ENCODE measurements around the gene C22orf15. TPM values are rescaled to one million over a fixed set of nuclear protein-coding genes. Genes with fewer than 3 reads are reported as not detected.

C22orf15 gene
- polyA plus RNA-seq, 4 donors = 0.07 to 0.16 TPM; not detected in 2

GRCh38 chr22:23804781-23805291, 42.0 kb downstream of the C22orf15 start:
- no peak overlapping the region for H3K4me3 ChIP-seq (ENCODE audit: low read depth in 1 of 3, low read length in 3 of 3)
- no peaks in the 10 kb centered on the region for H3K27me3 ChIP-seq (ENCODE audit: control insufficient read depth in 3 of 3, insufficient read depth in 3 of 3, low read length in 3 of 3)
- H3K9me3 ChIP-seq (ENCODE audit: control insufficient read depth in 2 of 2, insufficient read depth in 1 of 2, low read depth in 1 of 2, low read length in 1 of 2) = no peaks in the 10 kb centered on the region
- DNase-seq = no peak
- H3K27ac ChIP-seq (ENCODE audit: low read depth in 1 of 3, low read length in 2 of 3) = peak overlapping the region in 1 of 3 donors; percentile 8
- FAIRE-seq = no peak
- H3K36me3 ChIP-seq (ENCODE audit: control insufficient read depth in 3 of 3, insufficient read depth in 2 of 3, low read depth in 1 of 3, low read length in 3 of 3) = peaks cover 9 to 72% (median 23%) of the 10 kb centered on the region in 3 donors
- WGBS, 3 donors = 82 to 87% (median 83%) methylated on average over 12 of the region's 12 CpGs
- no peaks in the 10 kb centered on the region for H3K4me1 ChIP-seq (ENCODE audit: control insufficient read depth in 3 of 3, insufficient read depth in 2 of 3, low read depth in 1 of 3, low read length in 2 of 3)

GRCh38 chr22:23806837-23807236, 44.0 kb downstream of the C22orf15 start:
- Histone ChIP-seq H3K36me3 (ENCODE audit: control insufficient read depth in 3 of 3, insufficient read depth in 2 of 3, low read depth in 1 of 3, low read length in 3 of 3) (peaks cover 5 to 55% (median 10%) of the 10 kb centered on the region in 3 donors), H3K27ac (ENCODE audit: low read depth in 1 of 3, low read length in 2 of 3) (no peak overlapping the region), H3K4me3 (ENCODE audit: low read depth in 1 of 3, low read length in 3 of 3) (no peak overlapping the region), H3K9me3 (ENCODE audit: control insufficient read depth in 2 of 2, insufficient read depth in 1 of 2, low read depth in 1 of 2, low read length in 1 of 2) (no peaks in the 10 kb centered on the region), H3K27me3 (ENCODE audit: control insufficient read depth in 3 of 3, insufficient read depth in 3 of 3, low read length in 3 of 3) (no peaks in the 10 kb centered on the region), H3K4me1 (ENCODE audit: control insufficient read depth in 3 of 3, insufficient read depth in 2 of 3, low read depth in 1 of 3, low read length in 2 of 3) (no peaks in the 10 kb centered on the region)
- 92 to 100% (median 94%) methylated on average over 1 of the region's 1 CpG for WGBS, 3 donors
- DNase-seq = no peak
- FAIRE-seq = no peak

GRCh38 chr22:23812378-23812777, 49.6 kb downstream of the C22orf15 start:
- DNase-seq (no peak), FAIRE-seq (no peak)
- no peak overlapping the region for H3K27ac ChIP-seq (ENCODE audit: low read depth in 1 of 3, low read length in 2 of 3)
- H3K4me1 ChIP-seq (ENCODE audit: control insufficient read depth in 3 of 3, insufficient read depth in 2 of 3, low read depth in 1 of 3, low read length in 2 of 3) = no peaks in the 10 kb centered on the region
- H3K27me3 ChIP-seq (ENCODE audit: control insufficient read depth in 3 of 3, insufficient read depth in 3 of 3, low read length in 3 of 3) = no peaks in the 10 kb centered on the region
- 95 to 97% (median 97%) methylated on average over 4 of the region's 4 CpGs for WGBS, 3 donors
- no peaks in the 10 kb centered on the region for H3K9me3 ChIP-seq (ENCODE audit: control insufficient read depth in 2 of 2, insufficient read depth in 1 of 2, low read depth in 1 of 2, low read length in 1 of 2)
- H3K36me3 ChIP-seq (ENCODE audit: control insufficient read depth in 3 of 3, insufficient read depth in 2 of 3, low read depth in 1 of 3, low read length in 3 of 3) = peaks cover 6 to 42% (median 9%) of the 10 kb centered on the region in 3 donors
- H3K4me3 ChIP-seq (ENCODE audit: low read depth in 1 of 3, low read length in 3 of 3) = no peak overlapping the region

Other genes with a start within 250 kb of the C22orf15 start
- 1 to 10 TPM in 1 of 4 donors, not detected in 3; 1.3 TPM for gene IGLL1, start 182.7 kb upstream of the C22orf15 start, polyA plus RNA-seq
- gene DRICH1, start 130.7 kb upstream of the C22orf15 start, polyA plus RNA-seq = 1 to 10 TPM in 2 of 4 donors, under 1 TPM in 2; 0.30 to 1.8 (median 0.97) TPM
- gene RGL4, start 72.0 kb upstream of the C22orf15 start, polyA plus RNA-seq = 1 to 10 TPM in 2 of 4 donors, under 1 TPM in 2; 0.60 to 3.8 (median 0.91) TPM
- gene ZNF70, start 11.9 kb upstream of the C22orf15 start, polyA plus RNA-seq = 1 to 10 TPM in 1 of 4 donors, under 1 TPM in 2, not detected in 1; 0.27 to 3.7 (median 0.98) TPM
- gene VPREB3, start 8.6 kb upstream of the C22orf15 start, polyA plus RNA-seq = 1 to 10 TPM in 1 of 4 donors, under 1 TPM in 1, not detected in 2; 0.95 to 6.2 TPM
- gene CHCHD10, start 5.0 kb downstream of the C22orf15 start, polyA plus RNA-seq = 100 to 1,000 TPM in 3 of 4 donors, 10 to 100 TPM in 1; 53.5 to 544 (median 282) TPM
- gene MMP11, start 9.9 kb downstream of the C22orf15 start, polyA plus RNA-seq = 10 to 100 TPM in 1 of 4 donors, 1 to 10 TPM in 2, not detected in 1; 1.1 to 16.8 (median 1.7) TPM
- 10 to 100 TPM; 29.3 to 87.6 (median 55.2) TPM for gene SMARCB1, start 24.0 kb downstream of the C22orf15 start, polyA plus RNA-seq
- 10 to 100 TPM in 2 of 4 donors, 1 to 10 TPM in 2; 2.0 to 33.0 (median 14.1) TPM for gene DERL3, start 76.0 kb downstream of the C22orf15 start, polyA plus RNA-seq
- gene SLC2A11, start 94.9 kb downstream of the C22orf15 start, polyA plus RNA-seq = 10 to 100 TPM in 1 of 4 donors, 1 to 10 TPM in 3; 3.6 to 17.8 (median 6.0) TPM
- gene MIF, start 131.4 kb downstream of the C22orf15 start, polyA plus RNA-seq = 100 to 1,000 TPM; 335 to 743 (median 449) TPM
- gene GSTT2B, start 198.2 kb downstream of the C22orf15 start, polyA plus RNA-seq = 1 to 10 TPM in 3 of 4 donors, not detected in 1; 1.1 to 6.7 (median 2.1) TPM
- 10 to 100 TPM in 2 of 4 donors, 1 to 10 TPM in 2; 1.4 to 10.9 (median 7.7) TPM for gene DDTL, start 203.9 kb downstream of the C22orf15 start, polyA plus RNA-seq
- 100 to 1,000 TPM; 144 to 876 (median 451) TPM for gene DDT, start 211.5 kb downstream of the C22orf15 start, polyA plus RNA-seq
- 1 to 10 TPM in 1 of 4 donors, under 1 TPM in 2, not detected in 1; 0.19 to 1.4 (median 0.81) TPM for gene GSTT2, start 217.1 kb downstream of the C22orf15 start, polyA plus RNA-seq
- gene GSTT4, start 242.5 kb downstream of the C22orf15 start, polyA plus RNA-seq = not detected
- gene CABIN1, start 248.3 kb downstream of the C22orf15 start, polyA plus RNA-seq = 10 to 100 TPM; 19.7 to 45.7 (median 32.2) TPM

Data from small intestine (tissue), 7 donors.